NCI-H187 treated with DMSO at 0.1 percent for 48 hours (cell line): ENCODE results near the gene AKR1A1.

Experiments used
- DNase-seq: peaks from one replicate; lab custom pipeline; 2025; lab: John Stamatoyannopoulos, UW

The AKR1A1 gene

GRCh38 chr1:45617618-45618017 is 67.0 kb downstream of the AKR1A1 start:
- DNase-seq = no peak

GRCh38 chr1:45619149-45619921 is 68.7 kb downstream of the AKR1A1 start:
- DNase-seq = no peak
